Neural cell (in vitro differentiated cells): Measurements from ENCODE around the gene IFT122.

Experiments used
- EZH2 ChIP-seq: fragments of 200-600, 300-800 bp; shearing (Covaris generic), sonication (generic); IDR thresholded peaks from 2 replicates; pipeline ENCODE4 v1.6.1; 2014; ENCODE audit warnings: antibody characterized with exemption, low read length, borderline replicate concordance, mild to moderate bottlenecking; ENCODE audit not compliant: insufficient read depth, poor library complexity, severe bottlenecking
- TAF1 ChIP-seq: IDR thresholded peaks from 2 replicates; pipeline ENCODE4 v1.6.1; 2012; ENCODE audit warnings: low read depth
- TF ChIP-seq, protein P1 (sequence below): IDR thresholded peaks from 2 replicates; pipeline ENCODE4 v1.6.1; 2012; ENCODE audit warnings: borderline replicate concordance

DNA sequence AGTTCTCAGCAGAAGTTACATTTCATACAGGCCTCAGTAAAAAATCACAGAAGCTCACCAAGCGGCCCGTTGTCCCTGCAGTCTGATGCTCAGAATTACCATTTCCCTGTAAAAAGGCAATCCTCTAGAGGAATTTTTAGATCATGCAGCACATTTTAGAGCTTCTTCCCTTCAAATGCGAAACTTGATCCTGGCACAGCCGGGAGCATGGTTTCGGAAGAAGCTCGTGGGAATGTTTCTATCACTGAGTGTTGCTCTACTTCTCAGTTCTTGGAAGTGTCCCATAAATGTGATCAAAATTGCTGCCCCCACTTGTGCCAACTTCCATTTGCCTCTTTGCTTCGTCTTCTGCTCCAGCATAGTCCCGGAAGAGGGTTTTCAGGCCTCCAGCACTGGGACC lies 99.2 kb downstream of the IFT122 start:
- TF ChIP-seq, protein P1, sequence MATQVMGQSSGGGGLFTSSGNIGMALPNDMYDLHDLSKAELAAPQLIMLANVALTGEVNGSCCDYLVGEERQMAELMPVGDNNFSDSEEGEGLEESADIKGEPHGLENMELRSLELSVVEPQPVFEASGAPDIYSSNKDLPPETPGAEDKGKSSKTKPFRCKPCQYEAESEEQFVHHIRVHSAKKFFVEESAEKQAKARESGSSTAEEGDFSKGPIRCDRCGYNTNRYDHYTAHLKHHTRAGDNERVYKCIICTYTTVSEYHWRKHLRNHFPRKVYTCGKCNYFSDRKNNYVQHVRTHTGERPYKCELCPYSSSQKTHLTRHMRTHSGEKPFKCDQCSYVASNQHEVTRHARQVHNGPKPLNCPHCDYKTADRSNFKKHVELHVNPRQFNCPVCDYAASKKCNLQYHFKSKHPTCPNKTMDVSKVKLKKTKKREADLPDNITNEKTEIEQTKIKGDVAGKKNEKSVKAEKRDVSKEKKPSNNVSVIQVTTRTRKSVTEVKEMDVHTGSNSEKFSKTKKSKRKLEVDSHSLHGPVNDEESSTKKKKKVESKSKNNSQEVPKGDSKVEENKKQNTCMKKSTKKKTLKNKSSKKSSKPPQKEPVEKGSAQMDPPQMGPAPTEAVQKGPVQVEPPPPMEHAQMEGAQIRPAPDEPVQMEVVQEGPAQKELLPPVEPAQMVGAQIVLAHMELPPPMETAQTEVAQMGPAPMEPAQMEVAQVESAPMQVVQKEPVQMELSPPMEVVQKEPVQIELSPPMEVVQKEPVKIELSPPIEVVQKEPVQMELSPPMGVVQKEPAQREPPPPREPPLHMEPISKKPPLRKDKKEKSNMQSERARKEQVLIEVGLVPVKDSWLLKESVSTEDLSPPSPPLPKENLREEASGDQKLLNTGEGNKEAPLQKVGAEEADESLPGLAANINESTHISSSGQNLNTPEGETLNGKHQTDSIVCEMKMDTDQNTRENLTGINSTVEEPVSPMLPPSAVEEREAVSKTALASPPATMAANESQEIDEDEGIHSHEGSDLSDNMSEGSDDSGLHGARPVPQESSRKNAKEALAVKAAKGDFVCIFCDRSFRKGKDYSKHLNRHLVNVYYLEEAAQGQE: no peak
- TF ChIP-seq TAF1: no peak
- TF ChIP-seq EZH2: no peak
